Right lobe of liver (tissue), 6 donors: ENCODE data around the gene CFAP20DC. TPM values are rescaled to one million over a fixed set of nuclear protein-coding genes. Genes with fewer than 3 reads are reported as not detected.

Source experiments
- ATAC-seq, 4 donors: fragments of 200-7000 bp; cut with Tn5 transposase; one replicate each; pipeline ENCODE4 v1.9.1; 2020; ENCODE audit warnings: mild to moderate bottlenecking in 4 of 4, moderate library complexity in 4 of 4
- DNase-seq, 3 donors: peaks; one replicate each; pipeline ENCODE4 v3.0.0-alpha.2; 2020
- H3K27ac ChIP-seq, 3 donors: fragments of 200-600 bp; one replicate each; pipeline ENCODE4 v1.8.0; 2022
- H3K27me3 ChIP-seq, 2 donors: fragments of 200-600 bp; one replicate each; pipeline ENCODE4 v1.8.0; 2022
- H3K36me3 ChIP-seq, 4 donors: fragments of 200-600 bp; sonication (generic) in 1 of 4; one replicate each; pipeline versions ENCODE4 v1.5.1 to v1.8.0; 2017 to 2022; ENCODE audit warnings: control low read depth in 1 of 4
- H3K4me1 ChIP-seq, 4 donors: fragments of 200-600 bp; sonication (generic) in 1 of 4; one replicate each; pipeline versions ENCODE4 v1.5.1 to v1.8.0; 2017 to 2022; ENCODE audit warnings: control low read depth in 1 of 4
- H3K4me3 ChIP-seq, 3 donors: fragments of 200-600 bp; one replicate each; pipeline ENCODE4 v1.8.0; 2022
- H3K9me3 ChIP-seq, 4 donors: fragments of 200-600 bp; sonication (generic) in 1 of 4; one replicate each; pipeline versions ENCODE4 v1.5.1 to v1.8.0; 2017 to 2022; ENCODE audit warnings: control low read depth in 1 of 4
- CTCF ChIP-seq, 4 donors: fragments of 200-600 bp in 3 of 4; fragments of 450-650 bp in 1 of 4; IDR thresholded peaks; one replicate each; pipeline versions ENCODE4 v1.5.1 to v1.8.0; 2016 to 2022; ENCODE audit warnings: antibody characterized with exemption in 4 of 4, mild to moderate bottlenecking in 2 of 4
- POLR2A ChIP-seq: fragments of 450-650 bp; IDR thresholded peaks from one replicate; pipeline ENCODE4 v1.6.1; 2017; ENCODE audit warnings: antibody characterized with exemption, mild to moderate bottlenecking
- WGBS: methylation state at CpG from one replicate; pipeline ENCODE4 v1.1.6; 2018; ENCODE audit warnings: low coverage, low lambda C conversion rate; ENCODE audit not compliant: insufficient coverage; ENCODE audit errors: missing lambda C conversion rate; 5-methylcytosine and 5-hydroxymethylcytosine counted together
- intact Hi-C, 2 donors: fragments of 100-400 bp; cut with DNase I; formaldehyde crosslinking; loops; one replicate each; pipeline versions ENCODE4 v1.11.2 to v1.14.1; 2022
- total RNA-seq, 6 experiments: library from RNA; depleted of rRNA in 2 of 6; stranded (reverse); fragments of >200 nt in 2 of 6; fragmentation: NEBNext Ultra II Directional in 3 of 6; extraction: Animal tissue kit (Norgen Biotek cat#: 25700) in 3 of 6; gene quantifications; one replicate each; pipeline versions ENCODE4 v1.1.0 to v1.2.4, GENCODE V29; 2016 to 2023
- donor health status: DM: no; HTN: yes; CAD: no.
- donor health status: DM: no; HTN: no; CAD: no.
- donor health status: DM: no; HTN: no; CAD: no.
- donor health status: DM: no; HTN: yes; CAD: no.
- donor health status: DM: no; HTN: yes; CAD: no.

CFAP20DC gene
- total RNA-seq, 6 experiments from 2014 or later = 0.67 to 2.7 (median 1.5) TPM

- 91% methylated on average over 2 of the region's 2 CpGs for WGBS
- peaks cover 0 to 13% (median 0%) of the 10 kb centered on the region in 4 donors for H3K4me1 ChIP-seq
- H3K4me3 ChIP-seq = no peak overlapping the region
- ATAC-seq (no peak), DNase-seq (no peak)
- H3K27me3 ChIP-seq = no peaks in the 10 kb centered on the region
- intact Hi-C loops = no loop called here
- H3K27ac ChIP-seq = no peak overlapping the region
- no peaks in the 10 kb centered on the region for H3K9me3 ChIP-seq
- TF ChIP-seq CTCF (IDR thresholded peaks at IDR 0.05) (no peak), POLR2A (no peak)
- H3K36me3 ChIP-seq = no peaks in the 10 kb centered on the region
These were observed 6.4 kb downstream of the CFAP20DC start for GRCh38 chr3:59043391-59043790.

- TF ChIP-seq POLR2A = no peak
- TF ChIP-seq CTCF (IDR thresholded peaks at IDR 0.05) = no peak
- Histone ChIP-seq H3K4me3 (no peak overlapping the region), H3K4me1 (peaks cover 0 to 13% (median 0%) of the 10 kb centered on the region in 4 donors), H3K27me3 (no peaks in the 10 kb centered on the region), H3K36me3 (no peaks in the 10 kb centered on the region), H3K9me3 (no peaks in the 10 kb centered on the region), H3K27ac (peak overlapping the region in 2 of 3 donors; percentile 66 to 77)
- ATAC-seq = peak; percentile 93 to 100 (median 98)
- DNase-seq = peak in 1 of 3 donors; percentile 72
- intact Hi-C loops = no loop called here
These were observed 8.9 kb downstream of the CFAP20DC start for GRCh38 chr3:59040902-59041301.

- no peaks in the 10 kb centered on the region for H3K36me3 ChIP-seq
- H3K4me1 ChIP-seq = no peaks in the 10 kb centered on the region
- H3K27me3 ChIP-seq = no peaks in the 10 kb centered on the region
- intact Hi-C loops = no loop called here
- H3K4me3 ChIP-seq = no peak overlapping the region
- no peaks in the 10 kb centered on the region for H3K9me3 ChIP-seq
- ATAC-seq (no peak), DNase-seq (no peak)
- 55% methylated on average over 1 of the region's 1 CpG for WGBS
- TF ChIP-seq POLR2A = no peak
- H3K27ac ChIP-seq = no peak overlapping the region
These were observed 22.2 kb downstream of the CFAP20DC start for GRCh38 chr3:59027607-59028006.

- no peak overlapping the region for H3K27ac ChIP-seq
- 62% methylated on average over 3 of the region's 3 CpGs for WGBS
- DNase-seq (no peak), ATAC-seq (no peak)
- H3K9me3 ChIP-seq = no peaks in the 10 kb centered on the region
- TF ChIP-seq CTCF (IDR thresholded peaks at IDR 0.05) = no peak
- no peak for TF ChIP-seq POLR2A
- H3K27me3 ChIP-seq = no peaks in the 10 kb centered on the region
- H3K36me3 ChIP-seq = no peaks in the 10 kb centered on the region
- H3K4me3 ChIP-seq = no peak overlapping the region
- intact Hi-C loops = no loop called here
- no peaks in the 10 kb centered on the region for H3K4me1 ChIP-seq
These were observed 26.2 kb downstream of the CFAP20DC start for GRCh38 chr3:59023612-59024011.

- Histone ChIP-seq H3K4me3 (peak overlapping the region in 1 of 3 donors; percentile 3), H3K27me3 (no peaks in the 10 kb centered on the region), H3K4me1 (peaks cover 0 to 13% (median 3%) of the 10 kb centered on the region in 4 donors), H3K36me3 (no peaks in the 10 kb centered on the region), H3K9me3 (no peaks in the 10 kb centered on the region), H3K27ac (peak overlapping the region; percentile 43 to 87 (median 61))
- TF ChIP-seq POLR2A (no peak), CTCF (IDR thresholded peaks at IDR 0.05) (no peak)
- DNase-seq (peak; percentile 67 to 80 (median 78)), ATAC-seq (peak; percentile 84 to 91 (median 87))
- intact Hi-C loops = no loop called here
- WGBS = 33% methylated on average over 2 of the region's 2 CpGs
These were observed 32.2 kb downstream of the CFAP20DC start for GRCh38 chr3:59017617-59017984.
